D721Med (cell line): ENCODE data around the gene TMBIM1.
"Not testable (repeated sequence)": the region's sequence is repeated elsewhere in the genome, so short reads cannot be mapped to it uniquely, and the experiment has no call there.

Source experiments
- DNase-seq: peaks from one replicate; pipeline ENCODE4 v3.0.0; 2011; ENCODE audit warnings: low spot score; ENCODE audit not compliant: insufficient read length
- FAIRE-seq: peaks from 2 replicates; lab custom pipeline; 2011; peaks lifted over from hg19 to GRCh38; lab: Jason Lieb, UNC
- TF ChIP-seq, protein P1 (sequence below): IDR thresholded peaks from 2 replicates; pipeline ENCODE4 v1.5.1; 2012; ENCODE audit warnings: mild to moderate bottlenecking, control low read depth; ENCODE audit not compliant: insufficient read depth; ENCODE audit errors: missing control alignments

Gene TMBIM1

GRCh38 chr2:218317835-218318234 is 25.5 kb upstream of the TMBIM1 start:
- TF ChIP-seq, protein P1, sequence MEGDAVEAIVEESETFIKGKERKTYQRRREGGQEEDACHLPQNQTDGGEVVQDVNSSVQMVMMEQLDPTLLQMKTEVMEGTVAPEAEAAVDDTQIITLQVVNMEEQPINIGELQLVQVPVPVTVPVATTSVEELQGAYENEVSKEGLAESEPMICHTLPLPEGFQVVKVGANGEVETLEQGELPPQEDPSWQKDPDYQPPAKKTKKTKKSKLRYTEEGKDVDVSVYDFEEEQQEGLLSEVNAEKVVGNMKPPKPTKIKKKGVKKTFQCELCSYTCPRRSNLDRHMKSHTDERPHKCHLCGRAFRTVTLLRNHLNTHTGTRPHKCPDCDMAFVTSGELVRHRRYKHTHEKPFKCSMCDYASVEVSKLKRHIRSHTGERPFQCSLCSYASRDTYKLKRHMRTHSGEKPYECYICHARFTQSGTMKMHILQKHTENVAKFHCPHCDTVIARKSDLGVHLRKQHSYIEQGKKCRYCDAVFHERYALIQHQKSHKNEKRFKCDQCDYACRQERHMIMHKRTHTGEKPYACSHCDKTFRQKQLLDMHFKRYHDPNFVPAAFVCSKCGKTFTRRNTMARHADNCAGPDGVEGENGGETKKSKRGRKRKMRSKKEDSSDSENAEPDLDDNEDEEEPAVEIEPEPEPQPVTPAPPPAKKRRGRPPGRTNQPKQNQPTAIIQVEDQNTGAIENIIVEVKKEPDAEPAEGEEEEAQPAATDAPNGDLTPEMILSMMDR = no peak
- DNase-seq (no peak), FAIRE-seq (no peak)

DNA sequence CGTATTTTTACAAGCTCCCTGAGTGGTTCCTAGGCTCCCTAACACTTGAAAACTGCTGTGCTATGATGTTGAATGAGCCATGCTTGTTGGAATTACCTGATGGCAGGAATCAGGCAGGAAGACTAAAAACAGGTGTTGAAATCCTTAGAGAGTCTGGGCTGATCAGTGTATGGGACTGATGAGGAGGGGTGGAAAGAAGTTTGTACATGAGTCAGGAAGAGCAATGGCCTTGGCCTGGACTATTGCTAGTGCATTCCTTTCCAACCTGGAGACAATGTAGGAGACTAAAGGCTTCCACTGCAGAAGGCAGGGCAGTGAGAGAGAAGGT is 25.0 kb upstream of the TMBIM1 start:
- TF ChIP-seq, protein P1 = no peak
- FAIRE-seq = no peak
- no peak for DNase-seq

DNA sequence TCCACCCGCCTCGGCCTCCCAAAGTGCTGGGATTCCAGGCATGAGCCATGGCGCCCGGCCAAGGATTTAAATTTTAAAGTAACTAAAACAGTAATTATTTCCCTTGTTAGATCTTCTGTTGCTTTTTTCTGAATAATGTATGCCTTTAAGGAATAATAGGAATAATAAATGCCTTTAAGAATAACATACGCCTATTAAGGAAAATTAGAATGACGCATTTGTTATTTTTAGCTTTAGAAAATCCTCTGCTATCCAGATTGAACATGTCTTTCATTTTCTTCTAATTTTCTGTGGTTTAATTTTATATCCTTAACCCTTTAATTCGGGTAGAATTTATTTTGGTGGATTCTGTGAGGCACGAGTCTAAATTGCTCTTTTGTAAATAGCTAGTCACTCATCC is 23.1 kb upstream of the TMBIM1 start:
- DNase-seq (no peak), FAIRE-seq (no peak)
- TF ChIP-seq, protein P1 = no peak

DNA sequence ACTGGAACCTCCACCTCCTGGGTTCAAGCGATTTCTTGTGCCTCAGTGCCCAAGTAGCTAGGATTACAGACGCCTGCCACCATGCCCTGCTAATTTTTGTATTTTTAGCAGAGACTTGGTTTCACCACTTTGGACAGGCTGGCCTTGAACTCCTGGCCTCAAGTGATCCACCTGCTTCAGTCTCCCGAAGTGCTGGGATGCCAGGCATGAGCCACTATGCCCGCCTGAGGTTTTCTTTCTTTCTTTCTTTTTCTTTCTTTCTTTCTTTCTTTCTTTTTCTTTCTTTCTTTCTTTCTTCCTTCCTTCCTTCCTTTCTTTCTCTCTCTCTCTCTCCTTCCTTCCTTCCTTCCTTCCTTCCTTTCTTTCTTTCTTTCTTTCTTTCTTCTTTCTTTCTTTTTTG is 22.5 kb upstream of the TMBIM1 start:
- not testable (repeated sequence) for DNase-seq, FAIRE-seq

- DNase-seq (no peak), FAIRE-seq (no peak)
- TF ChIP-seq, protein P1 = no peak
These were observed 21.1 kb upstream of the TMBIM1 start for GRCh38 chr2:218313356-218313755.

GRCh38 chr2:218312267-218312756 is 20.0 kb upstream of the TMBIM1 start:
- FAIRE-seq (no peak), DNase-seq (no peak)
- TF ChIP-seq, protein P1 = no peak

DNA sequence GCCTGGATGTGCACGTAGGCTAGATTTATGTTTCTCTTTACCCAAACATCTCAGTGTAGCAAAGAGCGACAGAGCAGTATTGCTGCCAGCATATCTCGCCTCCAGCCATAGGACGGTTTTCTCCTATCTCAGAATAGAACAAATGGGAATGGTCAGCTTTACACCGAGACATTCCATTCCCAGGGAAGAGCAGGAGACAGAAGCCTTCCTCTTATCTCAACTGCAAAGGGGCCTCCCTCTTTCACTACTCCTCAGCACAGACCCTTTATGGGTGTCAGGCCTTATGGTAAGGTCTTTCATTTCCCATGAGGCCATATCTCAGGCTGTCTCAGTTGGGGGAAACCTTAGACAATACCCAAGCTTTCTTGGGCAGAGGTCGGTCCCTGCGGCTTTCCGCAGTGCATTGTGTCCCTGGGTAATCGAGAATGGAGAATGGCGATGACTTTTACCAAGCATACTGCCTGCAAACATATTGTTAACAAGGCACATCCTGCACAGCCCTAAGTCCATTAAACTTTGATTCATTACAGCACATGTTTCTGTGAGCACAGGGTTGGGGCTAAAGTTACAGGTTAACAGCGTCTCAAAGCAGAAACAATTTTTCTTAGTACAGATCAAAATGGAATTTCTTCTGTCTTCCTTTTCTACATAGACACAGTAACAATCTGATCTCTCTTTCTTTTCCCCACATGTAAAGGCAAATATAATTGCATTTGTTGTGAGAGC is 19.4 kb upstream of the TMBIM1 start:
- FAIRE-seq, DNase-seq: not testable (repeated sequence)

GRCh38 chr2:218310853-218311540 is 18.7 kb upstream of the TMBIM1 start:
- TF ChIP-seq, protein P1 = no peak
- FAIRE-seq = no peak
- no peak for DNase-seq
